Keratinocyte (primary cell): ENCODE results near the gene SDR9C7. TPM values are rescaled to one million over a fixed set of nuclear protein-coding genes. Genes with fewer than 3 reads are reported as not detected.

Source experiments
- DNase-seq: peaks from one replicate; pipeline ENCODE4 v3.0.0-alpha.2; 2011; ENCODE audit warnings: low read depth, missing footprints, low spot score
- FAIRE-seq: peaks from 2 replicates; lab custom pipeline; 2011; peaks lifted over from hg19 to GRCh38; lab: Jason Lieb, UNC
- H2AFZ ChIP-seq: 2 replicates; pipeline ENCODE4 v1.6.0; 2012; ENCODE audit warnings: low read length, control low read depth, inconsistent platforms; ENCODE audit not compliant: control insufficient read depth
- H3K27ac ChIP-seq: 2 replicates; pipeline ENCODE4 v1.5.1; 2011; ENCODE audit warnings: low read length; ENCODE audit not compliant: control insufficient read depth, insufficient read depth
- H3K27me3 ChIP-seq: 3 replicates; pipeline ENCODE4 v1.6.0; 2011; ENCODE audit warnings: low read length; ENCODE audit not compliant: control insufficient read depth, insufficient read depth; ENCODE audit errors: extremely low read depth
- H3K36me3 ChIP-seq, 2 experiments: 2 replicates in 1 of 2; 3 replicates in 1 of 2; pipeline ENCODE4 v1.5.1; 2011; ENCODE audit warnings: low read length in 2 of 2, mild to moderate bottlenecking in 1 of 2; ENCODE audit not compliant: control insufficient read depth in 2 of 2, insufficient read depth in 2 of 2; ENCODE audit errors: extremely low read depth in 1 of 2
- H3K4me1 ChIP-seq: 3 replicates; pipeline ENCODE4 v1.5.1; 2011; ENCODE audit warnings: low read length; ENCODE audit not compliant: control insufficient read depth, insufficient read depth; ENCODE audit errors: extremely low read depth
- H3K4me2 ChIP-seq: 3 replicates; pipeline ENCODE4 v1.6.0; 2011; ENCODE audit warnings: low read depth, low read length; ENCODE audit not compliant: control insufficient read depth, insufficient read depth; ENCODE audit errors: extremely low read depth
- H3K4me3 ChIP-seq, 3 experiments: fragments of 200-600 bp in 1 of 3; sonication (generic) in 1 of 3; 2 replicates in 2 of 3; 3 replicates in 1 of 3; pipeline ENCODE4 v1.5.1; 2011 to 2016; ENCODE audit warnings: low read length in 3 of 3, mild to moderate bottlenecking in 3 of 3, control low read depth in 2 of 3, inconsistent platforms in 1 of 3, low read depth in 1 of 3, mixed read lengths in 1 of 3, mixed run types in 1 of 3, moderate library complexity in 1 of 3; ENCODE audit not compliant: control insufficient read depth in 2 of 3, insufficient read depth in 2 of 3; ENCODE audit errors: extremely low read depth in 1 of 3
- H3K79me2 ChIP-seq: 2 replicates; pipeline ENCODE4 v1.6.0; 2012; ENCODE audit warnings: low read length; ENCODE audit not compliant: control insufficient read depth, insufficient read depth
- H3K9ac ChIP-seq: 3 replicates; pipeline ENCODE4 v1.6.0; 2011; ENCODE audit warnings: low read length; ENCODE audit not compliant: control insufficient read depth, insufficient read depth; ENCODE audit errors: extremely low read depth
- H3K9me1 ChIP-seq: 3 replicates; pipeline ENCODE4 v1.6.0; 2011; ENCODE audit warnings: low read length; ENCODE audit not compliant: control insufficient read depth, insufficient read depth; ENCODE audit errors: extremely low read depth
- H3K9me3 ChIP-seq: 2 replicates; pipeline ENCODE4 v1.5.1; 2012; ENCODE audit warnings: low read depth, low read length; ENCODE audit not compliant: control insufficient read depth
- H4K20me1 ChIP-seq: 3 replicates; pipeline ENCODE4 v1.6.0; 2011; ENCODE audit warnings: low read length; ENCODE audit not compliant: control insufficient read depth, insufficient read depth; ENCODE audit errors: extremely low read depth
- EZH2 ChIP-seq: IDR thresholded peaks from one replicate; pipeline ENCODE4 v1.6.1; 2012; ENCODE audit warnings: inconsistent platforms, mild to moderate bottlenecking, low read length, moderate library complexity
- dilution Hi-C: fragments of 300-500 bp; cut with MboI; formaldehyde crosslinking; loops from one replicate; pipeline ENCODE4 v1.7.0; 2020; ENCODE audit warnings: low sequenced_read_pairs; ENCODE audit not compliant: extremely low pct_ligation_motif_present
- polyA plus RNA-seq, 5 experiments: library from polyadenylated mRNA; depleted of rRNA in 3 of 5; stranded (reverse) in 3 of 5; stranded (forward) in 1 of 5; unstranded in 1 of 5; fragments of >200 nt; gene quantifications; 1 replicate in 1 of 5; 2 replicates in 3 of 5; 3 replicates in 1 of 5; pipeline versions ENCODE4 v1.2.1 to v1.2.3, GENCODE V29; 2011 to 2012; ENCODE audit warnings: missing spikeins in 2 of 5, low read depth in 1 of 5, low replicate concordance in 1 of 5
- TF ChIP-seq, protein P1 (sequence below), 3 experiments: IDR thresholded peaks in 1 of 3; conservative IDR thresholded peaks in 1 of 3; optimal IDR thresholded peaks in 1 of 3; 2 replicates in 2 of 3; 3 replicates in 1 of 3; pipeline versions ENCODE3 to v1.5.1; 2011; ENCODE audit warnings: low read length in 3 of 3, mild to moderate bottlenecking in 3 of 3, moderate library complexity in 2 of 3, control low read depth in 1 of 3, inconsistent platforms in 1 of 3; ENCODE audit not compliant: insufficient read depth in 2 of 3; ENCODE audit errors: extremely low read depth in 1 of 3

Gene SDR9C7
- polyA plus RNA-seq, 1 donor (not counting 4 experiments of a cell fraction or from before 2014, with no cell fraction given) = 1.3 TPM

DNA sequence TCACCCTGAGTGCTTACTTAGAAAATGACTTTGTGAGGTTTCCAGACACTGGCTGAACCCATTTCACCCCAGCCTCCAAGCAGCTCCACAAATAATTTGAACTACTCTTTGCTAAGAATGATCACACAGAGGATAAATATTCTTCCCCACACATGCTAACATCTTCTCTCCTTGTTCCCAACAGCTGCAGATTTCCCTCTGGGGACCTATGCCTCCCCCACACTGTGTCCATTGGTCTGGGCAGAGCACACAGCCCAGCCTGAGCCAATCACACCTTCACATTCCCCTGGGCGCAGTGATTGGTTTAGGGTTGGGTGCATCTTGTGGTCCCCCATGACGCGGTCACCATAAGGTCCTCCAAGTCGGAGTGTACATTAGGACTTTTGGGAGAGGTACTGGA, 6.9 kb downstream of the SDR9C7 start:
- TF ChIP-seq EZH2 = no peak
- TF ChIP-seq, protein P1, sequence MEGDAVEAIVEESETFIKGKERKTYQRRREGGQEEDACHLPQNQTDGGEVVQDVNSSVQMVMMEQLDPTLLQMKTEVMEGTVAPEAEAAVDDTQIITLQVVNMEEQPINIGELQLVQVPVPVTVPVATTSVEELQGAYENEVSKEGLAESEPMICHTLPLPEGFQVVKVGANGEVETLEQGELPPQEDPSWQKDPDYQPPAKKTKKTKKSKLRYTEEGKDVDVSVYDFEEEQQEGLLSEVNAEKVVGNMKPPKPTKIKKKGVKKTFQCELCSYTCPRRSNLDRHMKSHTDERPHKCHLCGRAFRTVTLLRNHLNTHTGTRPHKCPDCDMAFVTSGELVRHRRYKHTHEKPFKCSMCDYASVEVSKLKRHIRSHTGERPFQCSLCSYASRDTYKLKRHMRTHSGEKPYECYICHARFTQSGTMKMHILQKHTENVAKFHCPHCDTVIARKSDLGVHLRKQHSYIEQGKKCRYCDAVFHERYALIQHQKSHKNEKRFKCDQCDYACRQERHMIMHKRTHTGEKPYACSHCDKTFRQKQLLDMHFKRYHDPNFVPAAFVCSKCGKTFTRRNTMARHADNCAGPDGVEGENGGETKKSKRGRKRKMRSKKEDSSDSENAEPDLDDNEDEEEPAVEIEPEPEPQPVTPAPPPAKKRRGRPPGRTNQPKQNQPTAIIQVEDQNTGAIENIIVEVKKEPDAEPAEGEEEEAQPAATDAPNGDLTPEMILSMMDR (optimal IDR thresholded peaks at IDR 0.05 in 1 of 3, IDR thresholded peaks at IDR 0.05 in 1 of 3, conservative IDR thresholded peaks at IDR 0.05 in 1 of 3; ENCODE audit: extremely low read depth in 1 of 3, insufficient read depth in 2 of 3, low read length in 3 of 3) = no peak
- H4K20me1 ChIP-seq = no peaks in the 10 kb centered on the region
- H3K4me2 ChIP-seq = no peak overlapping the region
- peaks cover 6% of the 10 kb centered on the region for H3K27me3 ChIP-seq
- no peaks in the 10 kb centered on the region for H3K9me3 ChIP-seq
- no peak overlapping the region for H2AFZ ChIP-seq
- DNase-seq = no peak
- H3K4me1 ChIP-seq = peaks cover 8% of the 10 kb centered on the region
- FAIRE-seq = no peak
- H3K9me1 ChIP-seq = no peaks in the 10 kb centered on the region
- no peaks in the 10 kb centered on the region for H3K36me3 ChIP-seq
- dilution Hi-C loops = no loop called here
- H3K79me2 ChIP-seq = no peaks in the 10 kb centered on the region
- H3K9ac ChIP-seq = no peak overlapping the region
- no peak overlapping the region for H3K4me3 ChIP-seq
- H3K27ac ChIP-seq = no peak overlapping the region

- FAIRE-seq (no peak), DNase-seq (no peak)
- no peak overlapping the region for H3K4me3 ChIP-seq
- H3K36me3 ChIP-seq = no peaks in the 10 kb centered on the region
- H3K4me1 ChIP-seq = no peaks in the 10 kb centered on the region
- no peaks in the 10 kb centered on the region for H3K9me1 ChIP-seq
- no peak overlapping the region for H3K4me2 ChIP-seq
- no peaks in the 10 kb centered on the region for H3K9me3 ChIP-seq
- no peak overlapping the region for H3K9ac ChIP-seq
- H3K79me2 ChIP-seq = no peaks in the 10 kb centered on the region
- dilution Hi-C loops = no loop called here
- no peak overlapping the region for H2AFZ ChIP-seq
- TF ChIP-seq, protein P1 (optimal IDR thresholded peaks at IDR 0.05 in 1 of 3, IDR thresholded peaks at IDR 0.05 in 1 of 3, conservative IDR thresholded peaks at IDR 0.05 in 1 of 3; ENCODE audit: extremely low read depth in 1 of 3, insufficient read depth in 2 of 3, low read length in 3 of 3) = no peak
- no peak for TF ChIP-seq EZH2
- H4K20me1 ChIP-seq = no peaks in the 10 kb centered on the region
- H3K27me3 ChIP-seq = peaks cover 6% of the 10 kb centered on the region
- no peak overlapping the region for H3K27ac ChIP-seq
These were observed 12.2 kb downstream of the SDR9C7 start for GRCh38 chr12:56922031-56922430.
